NCI-H2227 (cell line): Measurements from ENCODE around the gene KDF1.
"Not testable (repeated sequence)": the region's sequence is repeated elsewhere in the genome, so short reads cannot be mapped to it uniquely, and the experiment has no call there.

Experiments
- DNase-seq: peaks from one replicate; lab custom pipeline; 2025; ENCODE audit not compliant: unreplicated experiment; lab: John Stamatoyannopoulos, UW

Gene KDF1

DNA sequence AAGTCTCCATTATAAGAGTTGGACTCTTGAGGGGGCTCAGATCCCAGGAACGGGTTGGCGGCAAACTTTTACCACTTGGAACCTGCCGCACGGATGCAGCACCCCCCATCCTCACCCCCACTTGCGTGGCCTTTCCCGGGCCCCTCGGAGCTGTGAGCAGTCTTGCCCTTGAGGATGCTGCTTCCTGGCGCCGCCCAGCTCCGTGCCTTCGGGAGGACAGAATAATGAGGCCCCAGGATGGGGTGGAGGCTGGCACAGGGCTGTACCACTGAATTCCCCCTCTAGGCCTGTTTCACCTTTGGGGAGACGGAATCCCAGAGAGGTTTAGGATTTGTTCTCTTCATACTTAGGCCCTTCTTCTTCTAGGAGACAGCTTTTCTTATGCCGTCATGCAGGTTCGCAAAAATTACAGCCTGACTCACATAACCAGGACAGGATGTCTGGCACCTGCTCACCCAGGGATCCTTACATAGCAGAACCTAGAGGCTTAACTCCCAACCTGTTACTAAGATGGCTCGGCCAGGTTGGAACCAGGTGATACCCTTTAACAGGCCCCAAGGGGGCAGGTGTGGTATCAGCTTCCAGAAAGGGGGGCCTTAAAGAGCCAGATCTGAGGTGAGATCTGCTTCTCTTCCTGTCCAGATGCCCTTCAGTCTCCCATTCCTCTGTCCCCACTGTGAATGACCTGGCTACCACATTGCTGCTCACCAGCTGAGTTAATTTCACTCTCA is 34.7 kb upstream of the KDF1 start:
- DNase-seq: peak; percentile 38

DNA sequence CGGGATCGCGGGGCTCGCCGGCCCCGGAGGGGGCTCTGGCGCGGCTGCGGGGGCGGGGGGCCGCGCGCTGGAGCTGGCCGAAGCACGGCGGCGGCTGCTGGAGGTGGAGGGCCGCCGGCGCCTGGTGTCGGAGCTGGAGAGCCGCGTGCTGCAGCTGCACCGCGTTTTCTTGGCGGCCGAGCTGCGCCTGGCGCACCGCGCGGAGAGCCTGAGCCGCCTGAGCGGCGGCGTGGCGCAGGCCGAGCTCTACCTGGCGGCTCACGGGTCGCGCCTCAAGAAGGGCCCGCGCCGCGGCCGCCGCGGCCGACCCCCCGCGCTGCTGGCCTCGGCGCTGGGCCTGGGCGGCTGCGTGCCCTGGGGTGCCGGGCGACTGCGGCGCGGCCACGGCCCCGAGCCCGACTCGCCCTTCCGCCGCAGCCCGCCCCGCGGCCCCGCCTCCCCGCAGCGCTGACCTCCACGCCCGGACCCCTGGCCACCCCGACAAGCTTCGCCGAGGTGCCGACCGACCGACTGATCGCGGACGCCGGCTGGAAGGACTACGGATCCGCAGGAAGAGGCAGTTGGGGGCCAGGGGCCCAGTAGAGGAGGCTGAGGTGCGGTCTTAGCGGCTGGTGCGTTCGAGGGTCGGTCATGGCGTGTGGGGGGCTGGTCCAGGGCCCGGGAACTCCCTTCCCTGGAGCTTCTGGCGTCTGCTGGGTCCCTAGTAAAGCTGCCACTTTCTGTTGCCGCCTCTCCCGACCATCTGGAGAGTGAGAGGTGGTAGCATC is 33.9 kb upstream of the KDF1 start:
- peak; percentile 68 for DNase-seq

GRCh38 chr1:26993237-26994019 is 33.2 kb upstream of the KDF1 start, which contains the start of gene TRNP1:
TSS of gene TRNP1 (plus strand) at chr1:26993692. CDS start at chr1:26993787, 95 bp downstream.
- peak; percentile 90 for DNase-seq

GRCh38 chr1:26991310-26992116 is 31.2 kb upstream of the KDF1 start:
- no peak for DNase-seq

DNA sequence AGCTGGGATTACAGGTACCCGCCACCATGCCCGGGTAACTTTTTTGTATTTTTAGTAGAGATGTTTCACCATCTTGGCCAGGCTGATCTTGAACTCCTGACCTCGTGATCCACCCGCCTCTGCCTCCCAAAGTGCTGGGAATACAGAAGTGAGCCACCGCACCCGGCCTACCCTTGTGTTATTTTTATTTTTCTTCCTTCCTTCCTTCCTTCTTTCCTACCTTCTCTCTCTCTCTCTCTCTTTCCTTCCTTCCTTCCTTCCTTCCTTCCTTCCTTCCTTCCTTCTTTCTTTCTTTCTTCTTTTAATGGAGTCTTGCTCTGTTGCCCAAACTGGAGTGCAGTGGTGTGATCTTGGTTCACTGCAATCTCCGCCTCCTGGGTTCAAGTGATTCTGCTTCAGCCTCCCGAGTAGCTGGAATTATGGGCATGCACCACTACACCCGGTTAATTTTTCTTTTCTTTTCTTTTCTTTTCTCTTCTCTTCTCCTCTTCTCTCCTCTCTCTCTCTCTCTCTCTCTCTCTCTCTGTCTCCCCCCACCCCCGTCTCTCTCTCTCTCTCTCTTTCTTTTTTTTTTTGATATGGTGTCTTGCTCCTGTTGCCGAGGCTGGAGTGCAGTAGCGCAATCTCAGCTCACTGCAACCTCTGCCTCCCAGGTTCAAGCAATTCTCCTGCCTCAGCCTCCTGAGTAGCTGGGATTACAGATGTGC is 29.3 kb upstream of the KDF1 start:
- DNase-seq: not testable (repeated sequence)

GRCh38 chr1:26986658-26987057 is 26.4 kb upstream of the KDF1 start:
- no peak for DNase-seq

- no peak for DNase-seq
Measured at GRCh38 chr1:26984291-26984690, 24.0 kb upstream of the KDF1 start.

DNA sequence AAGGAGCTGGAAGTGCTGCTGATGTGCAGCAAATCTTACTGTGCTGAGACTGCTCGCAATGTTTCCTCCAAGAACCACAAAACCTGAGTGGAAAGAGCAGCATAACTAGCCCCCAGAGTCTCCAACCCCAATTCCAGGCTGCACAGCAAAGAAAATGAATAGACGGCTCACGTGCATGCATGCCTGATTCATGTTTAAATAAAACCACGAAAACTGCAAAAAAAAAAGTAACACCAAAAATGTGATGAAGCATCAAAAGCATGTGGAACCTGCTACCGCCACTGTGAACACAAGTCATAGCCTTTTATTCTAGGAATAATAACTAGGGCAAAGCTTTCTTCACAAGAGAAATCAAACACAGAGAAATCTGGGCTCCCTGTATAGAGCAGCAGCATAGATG is 23.6 kb upstream of the KDF1 start:
- DNase-seq: no peak

GRCh38 chr1:26981146-26981846 is 21.0 kb upstream of the KDF1 start:
- DNase-seq: no peak

GRCh38 chr1:26978901-26979300 is 18.6 kb upstream of the KDF1 start:
- DNase-seq: no peak

GRCh38 chr1:26976621-26977510 is 16.6 kb upstream of the KDF1 start:
- no peak for DNase-seq

DNA sequence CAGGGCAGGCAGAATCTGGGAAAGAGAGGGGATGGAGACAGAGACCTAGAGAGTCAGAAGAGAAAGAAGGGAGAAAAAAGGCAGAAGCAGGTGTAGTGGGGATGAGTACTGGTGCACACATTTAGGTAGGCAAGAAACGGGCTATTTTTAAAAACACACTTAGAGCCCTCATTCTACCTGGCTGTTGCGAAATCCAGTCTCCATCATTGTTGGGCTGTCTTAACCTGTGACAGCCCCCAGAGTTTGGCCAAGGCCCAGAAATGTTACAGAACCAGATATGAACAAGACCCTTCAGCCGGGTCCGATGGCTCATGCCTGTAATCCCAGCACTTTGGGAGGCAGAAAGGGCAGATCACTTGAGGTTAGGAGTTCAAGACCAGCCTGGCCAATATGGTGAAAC is 12.6 kb upstream of the KDF1 start:
- no peak for DNase-seq

GRCh38 chr1:26972390-26972789 is 12.1 kb upstream of the KDF1 start:
- DNase-seq: no peak

- DNase-seq: no peak
Measured at GRCh38 chr1:26971590-26971989, 11.3 kb upstream of the KDF1 start.

- DNase-seq: no peak
Measured at GRCh38 chr1:26970810-26971209, 10.5 kb upstream of the KDF1 start.

DNA sequence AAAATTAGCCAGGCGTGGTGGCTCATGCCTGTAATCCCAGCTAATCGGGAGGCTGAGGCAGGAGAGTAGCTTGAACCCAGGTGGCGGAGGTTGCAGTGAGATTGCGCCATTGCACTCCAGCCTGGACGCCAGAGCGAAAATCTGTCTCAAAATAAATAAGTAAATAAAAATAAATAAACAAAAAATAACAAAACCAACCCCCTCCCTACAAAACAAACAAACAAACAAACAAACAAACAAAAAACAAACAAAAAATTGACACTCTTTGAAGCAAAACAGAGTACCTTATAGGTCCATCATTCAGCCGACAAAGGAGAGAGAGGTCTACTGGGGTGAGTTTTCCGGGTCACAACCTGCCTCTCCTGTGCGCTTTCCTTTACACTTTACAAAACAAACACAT is 5.4 kb upstream of the KDF1 start:
- no peak for DNase-seq

DNA sequence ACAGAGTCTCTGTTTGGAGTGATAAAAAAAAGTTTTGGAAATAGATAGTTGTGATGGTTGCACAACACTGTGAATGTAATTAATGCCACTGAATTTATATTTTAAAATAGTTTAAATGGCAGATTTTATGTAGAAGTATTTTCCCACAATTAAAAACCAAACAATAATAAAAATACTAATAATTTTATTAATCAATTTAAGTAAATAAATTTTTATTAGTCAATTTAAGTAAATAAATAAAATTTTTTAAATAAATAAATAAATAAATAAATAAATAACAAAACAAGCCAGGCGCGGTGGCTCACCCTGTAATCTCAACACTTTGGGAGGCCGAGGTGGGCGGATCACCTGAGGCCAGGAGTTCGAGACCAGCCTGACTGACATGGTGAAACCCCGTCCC is 4.9 kb upstream of the KDF1 start:
- no peak for DNase-seq

- DNase-seq: no peak
Measured at GRCh38 chr1:26961826-26962225, 1.6 kb upstream of the KDF1 start.

- no peak for DNase-seq
Measured at GRCh38 chr1:26960625-26960966, 328 bp upstream of the KDF1 start.
